GM21576 (cell line): Measurements from ENCODE around the gene SIDT1.

Experiments used
- ATAC-seq: cut with Tn5 transposase; IDR thresholded peaks from one replicate; pipeline ENCODE4 v1.9.1; 2021; ENCODE audit warnings: mild to moderate bottlenecking, moderate library complexity; ENCODE audit not compliant: unreplicated experiment

The SIDT1 gene

GRCh38 chr3:113531826-113532697, at the start of gene SIDT1:
SIDT1 (plus strand) TSS chr3:113532555; CDS start chr3:113533022, 467 bp downstream.
- peak; percentile 77 for ATAC-seq

DNA sequence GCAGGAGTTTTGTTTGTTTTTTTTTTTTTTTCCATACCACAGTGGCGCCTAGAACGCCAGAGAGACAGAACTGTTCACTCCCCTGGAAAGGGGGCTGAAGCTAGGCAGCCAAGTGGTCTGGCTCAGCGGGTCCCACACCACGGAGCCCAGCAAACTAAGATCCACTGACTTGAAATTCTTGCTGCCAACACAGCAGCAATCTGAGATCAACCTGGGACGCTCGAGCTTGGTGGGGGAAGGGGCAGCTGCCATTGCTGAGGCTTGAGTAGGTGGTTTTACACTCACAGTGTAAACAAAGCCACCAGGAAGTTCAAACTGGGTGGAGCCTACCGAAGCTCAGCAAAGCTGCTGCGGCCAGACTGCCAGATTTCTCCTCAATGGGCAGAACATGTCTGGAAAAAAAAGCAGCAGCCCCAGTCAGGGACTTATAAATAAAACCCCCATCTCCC, 47.2 kb upstream of the SIDT1 start:
- ATAC-seq, result no peak

GRCh38 chr3:113495035-113495434, 37.3 kb upstream of the SIDT1 start:
- ATAC-seq, result no peak

GRCh38 chr3:113496924-113497323, 35.4 kb upstream of the SIDT1 start:
- no peak for ATAC-seq

- ATAC-seq, result no peak
Observed at GRCh38 chr3:113498221-113499005, 33.9 kb upstream of the SIDT1 start.

GRCh38 chr3:113499081-113499480, 33.3 kb upstream of the SIDT1 start:
- ATAC-seq, result no peak

DNA sequence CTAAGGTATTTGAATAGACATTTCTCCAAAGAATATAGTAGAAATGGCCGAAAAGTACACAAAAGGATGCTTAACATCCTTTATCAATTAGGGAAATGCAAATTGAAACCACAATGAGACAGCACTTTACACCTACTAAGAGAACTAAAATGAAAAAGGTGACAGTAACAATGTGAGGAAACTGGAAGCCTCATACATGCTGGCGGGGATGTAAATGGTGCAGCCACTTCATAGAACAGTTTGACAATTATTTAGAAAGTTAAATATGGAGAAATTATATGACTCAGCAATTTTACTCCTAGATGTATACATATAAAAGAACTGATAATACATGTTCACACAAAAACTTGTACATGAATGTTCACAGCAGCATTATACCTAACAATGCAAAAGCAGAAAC, 30.8 kb upstream of the SIDT1 start:
- no peak for ATAC-seq

GRCh38 chr3:113505867-113506266, 26.5 kb upstream of the SIDT1 start:
- no peak for ATAC-seq

- no peak for ATAC-seq
Observed at GRCh38 chr3:113507501-113508067, 24.8 kb upstream of the SIDT1 start.

DNA sequence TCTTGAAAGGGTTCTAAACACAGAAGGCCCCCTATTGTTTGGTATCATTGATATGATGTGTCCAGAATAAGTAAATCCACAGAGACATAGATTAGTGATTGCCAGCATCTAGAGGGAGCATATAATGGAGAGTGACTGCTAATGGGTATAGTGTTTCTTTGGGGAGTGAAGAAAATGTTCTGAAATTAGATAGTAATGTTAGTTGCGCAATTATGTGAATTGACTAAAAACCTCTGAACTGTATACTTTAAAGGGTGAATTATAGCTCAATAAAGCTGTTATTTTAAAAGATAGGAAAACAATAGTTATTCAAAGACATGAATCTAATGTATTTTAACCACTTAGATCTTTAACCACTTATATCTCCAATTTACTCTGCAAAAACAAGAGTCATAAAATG, 23.4 kb upstream of the SIDT1 start:
- ATAC-seq, result no peak

DNA sequence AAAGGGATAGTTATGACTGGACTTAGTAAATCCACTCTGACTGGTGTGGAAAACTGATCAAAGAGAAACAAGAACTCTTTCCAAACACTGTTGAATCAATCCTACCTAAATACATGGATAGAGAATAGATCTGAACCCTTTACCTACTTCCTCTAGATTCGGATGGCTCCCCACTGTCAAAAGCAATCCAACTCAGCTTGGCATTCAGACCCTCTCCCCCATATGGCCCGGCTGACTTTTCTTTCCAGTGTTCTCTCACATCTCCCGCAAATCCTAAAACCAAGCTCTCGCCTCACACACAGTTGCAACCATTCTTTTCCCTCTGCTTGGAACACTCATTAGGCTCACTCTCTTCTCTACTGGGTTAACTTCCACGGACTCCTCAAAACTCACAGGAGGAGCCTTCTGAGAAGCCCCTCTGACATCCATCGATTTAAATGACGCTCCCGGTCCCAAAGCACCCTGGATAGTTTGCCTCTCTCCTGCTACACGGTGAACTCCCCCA, 18.0 kb upstream of the SIDT1 start:
- ATAC-seq, result no peak

GRCh38 chr3:113516115-113516505, 16.2 kb upstream of the SIDT1 start:
- ATAC-seq, result no peak

- ATAC-seq, result no peak
Observed at GRCh38 chr3:113521981-113522380, 10.4 kb upstream of the SIDT1 start.

DNA sequence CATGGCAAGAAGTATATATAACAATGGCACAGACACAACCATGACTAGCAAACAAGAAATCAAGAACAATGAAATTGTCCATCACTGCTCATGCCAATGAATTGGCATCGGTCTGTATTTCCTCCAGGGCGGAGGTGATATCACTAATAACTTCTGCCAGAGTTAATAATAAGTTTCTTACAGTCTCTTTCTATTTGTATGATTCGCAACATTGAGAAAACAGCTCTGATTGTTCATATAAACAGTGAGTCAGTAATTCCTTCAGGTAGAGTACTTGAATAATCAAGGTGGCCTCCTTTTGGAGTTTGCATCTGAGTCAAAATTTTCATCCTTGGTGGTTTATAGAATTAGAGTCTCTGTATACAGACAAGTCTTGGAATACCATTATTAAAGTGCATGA, 9.1 kb upstream of the SIDT1 start:
- ATAC-seq, result no peak

GRCh38 chr3:113532698-113533533, 561 bp downstream of the SIDT1 start:
- peak; percentile 31 for ATAC-seq

GRCh38 chr3:113533534-113533892, 1.2 kb downstream of the SIDT1 start:
- peak; percentile 27 for ATAC-seq

GRCh38 chr3:113534365-113534764, 2.0 kb downstream of the SIDT1 start:
- no peak for ATAC-seq

GRCh38 chr3:113535898-113536297, 3.5 kb downstream of the SIDT1 start:
- ATAC-seq, result no peak

GRCh38 chr3:113536627-113537101, 4.3 kb downstream of the SIDT1 start:
- ATAC-seq, result no peak

DNA sequence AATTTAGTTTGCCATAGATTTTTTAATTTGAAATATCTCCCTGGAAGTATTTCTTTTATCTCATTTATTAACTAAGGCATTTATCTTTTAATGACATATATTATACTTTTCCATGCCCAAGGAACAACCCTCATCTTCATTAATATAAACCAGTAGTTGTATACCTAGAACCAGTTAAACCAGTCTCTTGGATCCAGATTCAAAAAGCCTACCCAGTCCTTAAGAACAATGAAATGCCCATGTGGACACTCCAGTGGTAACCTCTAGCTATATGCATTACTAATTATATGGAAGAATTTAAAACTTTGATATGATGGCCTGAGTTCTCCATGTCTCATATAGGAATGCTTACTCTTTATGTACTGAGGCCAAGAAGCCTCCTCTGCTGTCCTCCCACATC, 4.8 kb downstream of the SIDT1 start:
- no peak for ATAC-seq
